Small intestine (tissue), 16 donors: ENCODE measurements around the gene SYNE2. TPM values are rescaled to one million over a fixed set of nuclear protein-coding genes. Genes with fewer than 3 reads are reported as not detected.
"Not testable (repeated sequence)": the region's sequence is repeated elsewhere in the genome, so short reads cannot be mapped to it uniquely, and the experiment has no call there.

Experiments used
- DNase-seq, 2 donors: peaks; one replicate each; pipeline versions ENCODE4 v3.0.0 to v3.0.0-alpha.2; 2013
- FAIRE-seq: peaks from 2 replicates; lab custom pipeline; 2012; peaks lifted over from hg19 to GRCh38; lab: Jason Lieb, UNC
- H3K27ac ChIP-seq, 3 donors: one replicate each; pipeline ENCODE4 v1.5.1; 2013; ENCODE audit warnings: low read length in 2 of 3, mild to moderate bottlenecking in 2 of 3, control low read depth in 1 of 3, inconsistent platforms in 1 of 3, low read depth in 1 of 3, moderate library complexity in 1 of 3
- H3K27me3 ChIP-seq, 3 donors: one replicate each; pipeline ENCODE4 v1.6.1; 2013; ENCODE audit warnings: low read length in 3 of 3, inconsistent platforms in 1 of 3; ENCODE audit not compliant: control insufficient read depth in 3 of 3, insufficient read depth in 3 of 3
- H3K36me3 ChIP-seq, 3 donors: one replicate each; pipeline ENCODE4 v1.6.1; 2013; ENCODE audit warnings: low read length in 3 of 3, inconsistent platforms in 1 of 3, low read depth in 1 of 3, mild to moderate bottlenecking in 1 of 3, moderate library complexity in 1 of 3; ENCODE audit not compliant: control insufficient read depth in 3 of 3, insufficient read depth in 2 of 3
- H3K4me1 ChIP-seq, 3 donors: one replicate each; pipeline ENCODE4 v1.6.1; 2013; ENCODE audit warnings: low read length in 2 of 3, inconsistent platforms in 1 of 3, low read depth in 1 of 3, mild to moderate bottlenecking in 1 of 3, moderate library complexity in 1 of 3; ENCODE audit not compliant: control insufficient read depth in 3 of 3, insufficient read depth in 2 of 3
- H3K4me3 ChIP-seq, 3 donors: one replicate each; pipeline ENCODE4 v1.5.1; 2013; ENCODE audit warnings: low read length in 3 of 3, control low read depth in 1 of 3, inconsistent platforms in 1 of 3, low read depth in 1 of 3, mild to moderate bottlenecking in 1 of 3, moderate library complexity in 1 of 3
- H3K9me3 ChIP-seq, 2 donors: one replicate each; pipeline ENCODE4 v1.6.1; 2013; ENCODE audit warnings: low read depth in 1 of 2, low read length in 1 of 2; ENCODE audit not compliant: control insufficient read depth in 2 of 2, insufficient read depth in 1 of 2
- WGBS, 3 donors: extraction: QIAGEN DNeasy Blood & Tissue Kit; methylation state at CpG; one replicate each; pipeline ENCODE4 v1.1.7; 2013; 5-methylcytosine and 5-hydroxymethylcytosine counted together
- long read RNA-seq, 10 donors: transcript quantifications; one replicate each; lab custom pipeline, GENCODE V29; 2026
- polyA plus RNA-seq, 4 donors: library from polyadenylated mRNA; stranded (reverse) in 3 of 4; unstranded in 1 of 4; fragments of 200-250 nt in 3 of 4; fragments of 120-200 nt in 1 of 4; gene quantifications; one replicate each; pipeline versions ENCODE4 v1.2.1 to v1.2.3, GENCODE V29; 2013
- donor health status: healthy with polysubstance abuse.
- donor health status: control.
- donor health status: control.
- donor health status: Bipolar disorder and iron deficiency.
- donor health status: healthy.

The SYNE2 gene, protein sequence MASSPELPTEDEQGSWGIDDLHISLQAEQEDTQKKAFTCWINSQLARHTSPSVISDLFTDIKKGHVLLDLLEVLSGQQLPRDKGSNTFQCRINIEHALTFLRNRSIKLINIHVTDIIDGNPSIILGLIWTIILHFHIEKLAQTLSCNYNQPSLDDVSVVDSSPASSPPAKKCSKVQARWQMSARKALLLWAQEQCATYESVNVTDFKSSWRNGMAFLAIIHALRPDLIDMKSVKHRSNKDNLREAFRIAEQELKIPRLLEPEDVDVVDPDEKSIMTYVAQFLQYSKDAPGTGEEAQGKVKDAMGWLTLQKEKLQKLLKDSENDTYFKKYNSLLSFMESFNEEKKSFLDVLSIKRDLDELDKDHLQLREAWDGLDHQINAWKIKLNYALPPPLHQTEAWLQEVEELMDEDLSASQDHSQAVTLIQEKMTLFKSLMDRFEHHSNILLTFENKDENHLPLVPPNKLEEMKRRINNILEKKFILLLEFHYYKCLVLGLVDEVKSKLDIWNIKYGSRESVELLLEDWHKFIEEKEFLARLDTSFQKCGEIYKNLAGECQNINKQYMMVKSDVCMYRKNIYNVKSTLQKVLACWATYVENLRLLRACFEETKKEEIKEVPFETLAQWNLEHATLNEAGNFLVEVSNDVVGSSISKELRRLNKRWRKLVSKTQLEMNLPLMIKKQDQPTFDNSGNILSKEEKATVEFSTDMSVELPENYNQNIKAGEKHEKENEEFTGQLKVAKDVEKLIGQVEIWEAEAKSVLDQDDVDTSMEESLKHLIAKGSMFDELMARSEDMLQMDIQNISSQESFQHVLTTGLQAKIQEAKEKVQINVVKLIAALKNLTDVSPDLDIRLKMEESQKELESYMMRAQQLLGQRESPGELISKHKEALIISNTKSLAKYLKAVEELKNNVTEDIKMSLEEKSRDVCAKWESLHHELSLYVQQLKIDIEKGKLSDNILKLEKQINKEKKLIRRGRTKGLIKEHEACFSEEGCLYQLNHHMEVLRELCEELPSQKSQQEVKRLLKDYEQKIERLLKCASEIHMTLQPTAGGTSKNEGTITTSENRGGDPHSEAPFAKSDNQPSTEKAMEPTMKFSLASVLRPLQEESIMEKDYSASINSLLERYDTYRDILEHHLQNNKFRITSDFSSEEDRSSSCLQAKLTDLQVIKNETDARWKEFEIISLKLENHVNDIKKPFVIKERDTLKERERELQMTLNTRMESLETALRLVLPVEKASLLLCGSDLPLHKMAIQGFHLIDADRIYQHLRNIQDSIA (N-terminal part only)
- 10 to 100 TPM; 13.8 to 47.4 (median 32.9) TPM for polyA plus RNA-seq
- long read RNA-seq, donor 1 = 0 reads
- long read RNA-seq, donor 2 = 0 reads
- long read RNA-seq, donor 3, partial matches to known transcripts = 6 of 6 reads
- long read RNA-seq, donor 3, other reads (novel, unspliced or antisense) = 0 of 6 reads
- long read RNA-seq, donor 4 = 0 reads
- long read RNA-seq, donor 5 = 0 reads
- long read RNA-seq, donor 6, partial matches to known transcripts = 0 of 1 reads
- long read RNA-seq, donor 6, other reads (novel, unspliced or antisense) = 0 of 1 reads
- long read RNA-seq, donor 7 = 0 reads
- long read RNA-seq, donor 8 = 0 reads
- long read RNA-seq, donor 9 = 0 reads
- long read RNA-seq, donor 10, partial matches to known transcripts = 0 of 3 reads
- long read RNA-seq, donor 10, other reads (novel, unspliced or antisense) = 0 of 3 reads

- DNase-seq (peak; percentile 76 to 94), FAIRE-seq (no peak)
- H3K9me3 ChIP-seq = no peaks in the 10 kb centered on the region
- H3K27me3 ChIP-seq = no peaks in the 10 kb centered on the region
- WGBS, 3 donors = 0 to 1% (median 1%) methylated on average over 60 to 124 of the region's 124 CpGs
- H3K36me3 ChIP-seq = no peaks in the 10 kb centered on the region
- peak within 1 kb of the TSS; percentile 61 to 92 (median 81) for H3K4me3 ChIP-seq
- H3K27ac ChIP-seq = peak within 1 kb of the TSS; percentile 77 to 92 (median 90)
- peaks cover 4 to 10% (median 8%) of the 10 kb centered on the region in 3 donors for H3K4me1 ChIP-seq
These were observed at the start of gene SYNE2 for GRCh38 chr14:63852817-63853731. Gene SYNE2 (plus strand): TSS chr14:63853004. CDS start chr14:63909149, 56,145 bp downstream.

DNA sequence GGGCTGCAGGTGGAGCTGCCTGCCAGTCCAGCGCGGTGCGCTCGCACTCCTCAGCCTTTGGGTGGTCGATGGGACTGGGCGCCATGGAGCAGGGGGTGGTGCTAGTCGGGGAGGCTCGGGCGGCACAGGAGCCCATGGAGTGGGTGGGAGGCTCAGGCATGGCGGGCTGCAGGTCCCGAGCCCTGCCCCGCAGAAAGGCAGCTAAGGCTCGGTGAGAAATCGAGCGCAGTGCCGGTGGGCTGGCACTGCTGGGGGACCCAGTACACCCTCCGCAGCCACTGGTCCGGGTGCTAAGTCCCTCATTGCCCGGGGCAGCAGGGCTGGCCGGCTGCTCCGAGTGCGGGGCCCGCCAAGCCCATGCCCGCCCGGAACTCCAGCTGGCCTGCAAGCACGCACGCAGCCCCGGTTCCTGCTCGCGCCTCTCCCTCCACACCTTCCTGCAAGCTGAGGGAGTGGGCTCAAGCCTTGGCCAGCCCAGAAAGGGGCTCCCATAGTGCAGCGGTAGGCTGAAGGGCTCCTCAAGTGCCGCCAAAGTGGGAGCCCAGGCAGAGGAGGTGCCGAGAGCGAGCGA lies 49.5 kb upstream of the SYNE2 start:
- DNase-seq, H3K4me1 ChIP-seq, FAIRE-seq, H3K4me3 ChIP-seq, H3K36me3 ChIP-seq, H3K27ac ChIP-seq, H3K27me3 ChIP-seq, H3K9me3 ChIP-seq: not testable (repeated sequence)
- WGBS, 3 donors = 90 to 98% (median 97%) methylated on average over 14 to 35 of the region's 35 CpGs

DNA sequence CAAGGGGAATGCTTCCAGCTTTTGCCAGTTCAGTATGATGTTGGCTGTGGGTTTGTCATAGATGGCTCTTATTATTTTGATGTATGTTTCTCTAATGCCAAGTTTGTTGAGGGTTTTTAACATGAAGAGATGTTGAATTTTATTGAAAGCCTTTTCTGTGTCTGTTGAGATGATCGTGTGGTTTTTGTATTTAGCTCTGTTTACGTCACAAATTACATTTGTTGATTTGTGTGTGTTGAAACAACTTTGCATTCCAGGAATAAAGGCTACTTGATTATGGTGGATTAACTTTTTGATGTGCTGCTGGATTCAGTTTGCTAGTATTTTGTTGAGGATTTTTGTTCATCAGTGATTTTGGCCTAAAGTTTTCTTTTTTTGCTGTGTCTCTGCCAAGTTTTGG lies 46.7 kb upstream of the SYNE2 start:
- WGBS, 3 donors = 72 to 91% (median 83%) methylated on average over 2 of the region's 2 CpGs
- H3K36me3 ChIP-seq, H3K4me3 ChIP-seq, FAIRE-seq, H3K9me3 ChIP-seq, H3K27me3 ChIP-seq, H3K27ac ChIP-seq, DNase-seq, H3K4me1 ChIP-seq: not testable (repeated sequence)

- peak in 1 of 2 donors; percentile 27 for DNase-seq
- not testable (repeated sequence) for H3K4me1 ChIP-seq, FAIRE-seq, H3K27ac ChIP-seq, H3K27me3 ChIP-seq, H3K36me3 ChIP-seq, H3K4me3 ChIP-seq
- H3K9me3 ChIP-seq = peaks cover 0 to 21% of the 10 kb centered on the region in 2 donors
- WGBS, 3 donors = 9 to 64% (median 39%) methylated on average over 3 of the region's 3 CpGs
These were observed 41.1 kb upstream of the SYNE2 start for GRCh38 chr14:63811692-63812091.

GRCh38 chr14:63833728-63834127 lies 19.1 kb upstream of the SYNE2 start:
- Histone ChIP-seq H3K9me3 (no peaks in the 10 kb centered on the region), H3K27me3 (peaks cover 0 to 2% (median 0%) of the 10 kb centered on the region in 3 donors), H3K27ac (no peak overlapping the region), H3K36me3 (no peaks in the 10 kb centered on the region), H3K4me1 (no peaks in the 10 kb centered on the region), H3K4me3 (no peak overlapping the region)
- DNase-seq (no peak), FAIRE-seq (no peak)
- WGBS, 3 donors = 95 to 99% (median 96%) methylated on average over 1 of the region's 1 CpG

DNA sequence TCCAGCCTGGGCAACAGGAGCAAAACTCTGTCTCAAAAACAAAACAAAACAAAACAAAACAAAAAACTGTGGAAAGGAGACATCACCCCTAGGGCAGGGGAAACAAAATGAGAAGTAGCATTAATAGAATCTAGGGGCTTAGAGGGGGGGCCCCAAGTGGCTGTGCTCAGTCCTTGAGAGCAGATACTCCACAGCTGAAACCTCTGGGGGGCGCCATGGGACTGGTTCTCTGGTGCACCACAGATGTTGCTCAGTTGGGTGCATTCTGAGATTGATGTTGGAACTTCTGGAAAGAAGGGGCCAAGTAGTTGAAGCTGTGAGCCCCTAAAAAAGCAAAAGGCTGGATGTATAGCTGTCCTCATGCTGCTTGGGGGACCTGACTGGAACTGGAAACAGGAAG lies 11.8 kb upstream of the SYNE2 start:
- WGBS, 3 donors = 37 to 50% (median 40%) methylated on average over 1 of the region's 1 CpG
- Histone ChIP-seq H3K27me3 (no peaks in the 10 kb centered on the region), H3K27ac (no peak overlapping the region), H3K36me3 (no peaks in the 10 kb centered on the region), H3K4me1 (no peaks in the 10 kb centered on the region), H3K9me3 (peaks cover 0 to 15% of the 10 kb centered on the region in 2 donors), H3K4me3 (no peak overlapping the region)
- FAIRE-seq (no peak), DNase-seq (peak in 1 of 2 donors; percentile 31)

GRCh38 chr14:63843796-63844195 lies 9.0 kb upstream of the SYNE2 start:
- Histone ChIP-seq H3K27ac (no peak overlapping the region), H3K4me3 (no peak overlapping the region), H3K27me3 (no peaks in the 10 kb centered on the region), H3K4me1 (no peaks in the 10 kb centered on the region), H3K9me3 (peaks cover 0 to 15% of the 10 kb centered on the region in 2 donors), H3K36me3 (no peaks in the 10 kb centered on the region)
- FAIRE-seq (no peak), DNase-seq (no peak)
- WGBS, 3 donors = 86 to 90% (median 89%) methylated on average over 3 of the region's 3 CpGs
